SK-N-SH (cell line): ENCODE results near the gene GPS2. TPM values are rescaled to one million over a fixed set of nuclear protein-coding genes. Genes with fewer than 3 reads are reported as not detected.

Experiments
- CTCF ChIA-PET: fragments of 300-600, 350-600 bp; formaldehyde crosslinking; extraction: SDS; loops from one replicate; lab custom pipeline; 2021; lab: Yijun Ruan, JAX
- POLR2A ChIA-PET: fragments of 350-600 bp; sonication (Branson Sonifier 250); formaldehyde crosslinking; extraction: SDS; loops from one replicate; lab custom pipeline; 2020; ENCODE audit warnings: antibody characterized with exemption, inconsistent platforms; lab: Yijun Ruan, JAX
- DNase-seq: peaks from one replicate; pipeline ENCODE4 v3.0.0; 2012
- H2AFZ ChIP-seq: fragments of 200-600 bp; sonication (generic); 2 replicates; pipeline ENCODE4 v1.8.1; 2016; ENCODE audit warnings: antibody characterized with exemption, mild to moderate bottlenecking, low read depth
- H3F3A ChIP-seq: fragments of 200-600 bp; sonication (generic); replicated peaks from 2 replicates; pipeline ENCODE3; 2016; ENCODE audit warnings: antibody characterized with exemption, mild to moderate bottlenecking; ENCODE audit not compliant: insufficient read depth
- H3K27ac ChIP-seq, 2 experiments: fragments of 200-500 bp in 1 of 2; fragments of 200-600 bp in 1 of 2; sonication (Bioruptor generic) in 1 of 2; sonication (generic), shearing (Covaris generic) in 1 of 2; 2 replicates each; pipeline versions ENCODE4 v1.5.1 to v1.6.1; 2014 to 2016; ENCODE audit warnings: low read depth in 2 of 2, inconsistent platforms in 1 of 2, low read length in 1 of 2, mild to moderate bottlenecking in 1 of 2, mixed read lengths in 1 of 2
- H3K27me3 ChIP-seq: fragments of 200-600 bp; sonication (generic), shearing (Covaris generic); 2 replicates; pipeline ENCODE4 v1.6.1; 2016; ENCODE audit warnings: mixed run types; ENCODE audit not compliant: insufficient read depth
- H3K36me3 ChIP-seq, 2 experiments: fragments of 200-500 bp in 1 of 2; fragments of 200-600 bp in 1 of 2; sonication (Bioruptor generic) in 1 of 2; sonication (generic) in 1 of 2; replicated peaks in 1 of 2; 2 replicates each; pipeline versions ENCODE3 to v1.5.1; 2014 to 2016; ENCODE audit warnings: low read length in 1 of 2, mild to moderate bottlenecking in 1 of 2; ENCODE audit not compliant: insufficient read depth in 2 of 2, control insufficient read depth in 1 of 2
- H3K4me1 ChIP-seq, 2 experiments: fragments of 200-500 bp in 1 of 2; fragments of 200-600 bp in 1 of 2; sonication (Bioruptor generic) in 1 of 2; sonication (generic), shearing (Covaris generic) in 1 of 2; 2 replicates each; pipeline versions ENCODE4 v1.5.1 to v1.6.1; 2014 to 2016; ENCODE audit warnings: low read depth in 1 of 2, low read length in 1 of 2, mixed run types in 1 of 2; ENCODE audit not compliant: insufficient read depth in 2 of 2, control insufficient read depth in 1 of 2
- H3K4me2 ChIP-seq: fragments of 200-600 bp; sonication (generic), shearing (Covaris generic); 2 replicates; pipeline ENCODE4 v1.6.1; 2017; ENCODE audit warnings: mixed run types
- H3K4me3 ChIP-seq, 2 experiments: fragments of 200-500 bp in 1 of 2; fragments of 200-600 bp in 1 of 2; sonication (Bioruptor generic) in 1 of 2; sonication (generic), shearing (Covaris generic) in 1 of 2; 2 replicates each; pipeline versions ENCODE4 v1.5.1 to v1.8.1; 2014 to 2016; ENCODE audit warnings: low read depth in 2 of 2, inconsistent platforms in 1 of 2, low read length in 1 of 2, mild to moderate bottlenecking in 1 of 2, mixed read lengths in 1 of 2, moderate library complexity in 1 of 2
- H3K79me2 ChIP-seq: fragments of 200-600 bp; sonication (generic); 2 replicates; pipeline ENCODE4 v1.8.1; 2017; ENCODE audit warnings: mild to moderate bottlenecking; ENCODE audit not compliant: insufficient read depth
- H3K9ac ChIP-seq: fragments of 200-600 bp; sonication (generic); 2 replicates; pipeline ENCODE4 v1.6.1; 2017; ENCODE audit warnings: mixed run types
- H3K9me2 ChIP-seq: fragments of 200-600 bp; sonication (generic); 2 replicates; pipeline ENCODE4 v1.6.1; 2017; ENCODE audit warnings: mixed run types
- H3K9me3 ChIP-seq: fragments of 200-600 bp; sonication (generic); 2 replicates; pipeline ENCODE4 v1.6.1; 2017; ENCODE audit warnings: mixed run types, mild to moderate bottlenecking, moderate library complexity
- H4K20me1 ChIP-seq: fragments of 200-600 bp; sonication (generic); 2 replicates; pipeline ENCODE4 v1.6.1; 2017; ENCODE audit warnings: mild to moderate bottlenecking, mixed run types; ENCODE audit not compliant: insufficient read depth
- CHD2 ChIP-seq: fragments of 150-350 bp; IDR thresholded peaks from 2 replicates; pipeline ENCODE4 v1.6.1; 2018; ENCODE audit warnings: low read length; ENCODE audit not compliant: partially characterized antibody
- FOSL2 ChIP-seq: IDR thresholded peaks from 2 replicates; pipeline ENCODE4 v1.4.0; 2012; ENCODE audit warnings: low read depth, mild to moderate bottlenecking, moderate library complexity, borderline replicate concordance
- GABPA ChIP-seq: IDR thresholded peaks from 2 replicates; pipeline ENCODE4 v1.4.0; 2012; ENCODE audit warnings: low read depth, mild to moderate bottlenecking
- GATA2 ChIP-seq: sonication (generic); formaldehyde crosslinking; IDR thresholded peaks from 2 replicates; pipeline ENCODE4 v1.5.0; 2020; ENCODE audit warnings: mild to moderate bottlenecking, missing genetic modification reagents
- JUND ChIP-seq: IDR thresholded peaks from 2 replicates; pipeline ENCODE4 v1.4.0; 2012
- MAX ChIP-seq: IDR thresholded peaks from 2 replicates; pipeline ENCODE4 v1.4.0; 2012; ENCODE audit warnings: low read depth
- MEF2A ChIP-seq: IDR thresholded peaks from 2 replicates; pipeline ENCODE4 v1.4.0; 2012; ENCODE audit warnings: low read depth, borderline replicate concordance
- MXI1 ChIP-seq: IDR thresholded peaks from 2 replicates; pipeline ENCODE4 v1.6.1; 2012; ENCODE audit warnings: mild to moderate bottlenecking, low read depth, low read length, improper control_type of control experiment
- POLR2AphosphoS5 ChIP-seq: IDR thresholded peaks from 2 replicates; pipeline ENCODE4 v1.6.1; 2012; ENCODE audit warnings: low read depth, low read length
- SIN3A ChIP-seq: IDR thresholded peaks from 2 replicates; pipeline ENCODE4 v1.6.1; 2012; ENCODE audit warnings: low read depth, mild to moderate bottlenecking, low read length, moderate library complexity, borderline replicate concordance
- TAF1 ChIP-seq: IDR thresholded peaks from 2 replicates; pipeline ENCODE4 v1.6.1; 2012; ENCODE audit warnings: low read depth, mild to moderate bottlenecking, low read length, moderate library complexity, borderline replicate concordance
- USF1 ChIP-seq: IDR thresholded peaks from 2 replicates; pipeline ENCODE4 v1.4.0; 2012; ENCODE audit warnings: low read depth, borderline replicate concordance
- USF2 ChIP-seq: fragments of 150-350 bp; IDR thresholded peaks from 2 replicates; pipeline ENCODE4 v1.6.1; 2017; ENCODE audit warnings: antibody characterized with exemption, low read length, low read depth, borderline replicate concordance
- ZBTB33 ChIP-seq: IDR thresholded peaks from 2 replicates; pipeline ENCODE4 v1.4.0; 2012; ENCODE audit warnings: low read depth, borderline replicate concordance
- whole genome bisulfite sequencing: methylation state at CpG from one replicate; pipeline ENCODE4 v1.1.6; 2017; ENCODE audit warnings: low lambda C conversion rate; 5-methylcytosine and 5-hydroxymethylcytosine counted together
- polyA plus RNA-seq, 3 experiments: library from polyadenylated mRNA; depleted of rRNA; stranded (reverse); fragments of >200 nt; gene quantifications; 2 replicates each; pipeline ENCODE4 v1.2.3, GENCODE V29; 2012

Gene GPS2
- polyA plus RNA-seq, 1 of the 3 experiments (the other 2 are of a cell fraction): 102 TPM

- Histone ChIP-seq H3K4me1 (peaks cover 6 to 18% of the 10 kb centered on the region in 2 experiments; a peak in 2 of 4 replicates), H3K4me2 (peak overlapping the region; percentile 95), H2AFZ (peak overlapping the region; percentile 89; the same call in 1 of the 2 replicates), H3K9me2 (no peaks in the 10 kb centered on the region), H3F3A (peaks cover 15% of the 10 kb centered on the region), H3K79me2 (no peaks in the 10 kb centered on the region), H3K27ac (no peak overlapping the region), H3K27me3 (no peaks in the 10 kb centered on the region), H3K4me3 (peak overlapping the region; percentile 50 to 64; a peak in 3 of 4 replicates), H3K9me3 (no peaks in the 10 kb centered on the region), H3K36me3 (no peaks in the 10 kb centered on the region), H3K9ac (no peak overlapping the region), H4K20me1 (no peaks in the 10 kb centered on the region)
- TF ChIP-seq TAF1 (no peak), GABPA (no peak), ZBTB33 (no peak)
- 27% methylated on average over 18 of the region's 43 CpGs for WGBS
- POLR2A ChIA-PET: interaction anchor here (0.5 to 1.3 kb wide), 2 partner anchors 61 to 346 kb away, joined by 3 read pairs; partner anchors contain the start of gene SAT2
- DNase-seq: peak; percentile 71
- CTCF ChIA-PET: interaction anchor here (0.9 to 8.8 kb wide), 9 partner anchors 10 to 236 kb away, joined by 3 to 169 read pairs (median 4); no protein-coding TSS in a partner anchor
Measured at GRCh38 chr17:7281953-7282751, 33.0 kb downstream of the GPS2 start.

- Histone ChIP-seq H3K27ac (peak within 1 kb of the TSS in 1 of 2 experiments; percentile 52; a peak in 1 of 4 replicates), H3K9me2 (no peaks in the 10 kb centered on the region), H3K9ac (peak within 1 kb of the TSS; percentile 44; the same call in 1 of the 2 replicates), H2AFZ (peak within 1 kb of the TSS; percentile 89; the same call in 1 of the 2 replicates), H3K27me3 (no peaks in the 10 kb centered on the region), H4K20me1 (no peaks in the 10 kb centered on the region), H3K9me3 (no peaks in the 10 kb centered on the region), H3F3A (peaks cover 15% of the 10 kb centered on the region), H3K79me2 (no peaks in the 10 kb centered on the region), H3K4me1 (peaks cover 6 to 18% of the 10 kb centered on the region in 2 experiments; a peak in 2 of 4 replicates), H3K4me3 (peak within 1 kb of the TSS; percentile 50 to 64), H3K36me3 (no peaks in the 10 kb centered on the region), H3K4me2 (peak within 1 kb of the TSS; percentile 95)
- under 1% methylated on average over 51 of the region's 71 CpGs for WGBS
- CTCF ChIA-PET: interaction anchor here (0.8 to 8.8 kb wide), 17 partner anchors 8 to 235 kb away, joined by 3 to 169 read pairs (median 4); partner anchors contain the start of gene PHF23
- peak; percentile 99 for DNase-seq
- POLR2A ChIA-PET: interaction anchor here (1.2 kb wide), 1 partner anchor 15 kb away, joined by 5 read pairs; no protein-coding TSS in a partner anchor
- TF ChIP-seq POLR2AphosphoS5: no peak
- no peak for TF ChIP-seq GATA2 (CRISPR knock-in tag)
- TF ChIP-seq USF2: no peak
- TF ChIP-seq USF1: no peak; the same call in 1 of the 2 replicates
- TF ChIP-seq SIN3A: peak; percentile 54; the same call in 1 of the 2 replicates
- TF ChIP-seq MEF2A: peak; percentile 39; the same call in 1 of the 2 replicates
- no peak for TF ChIP-seq JUND
- TF ChIP-seq CHD2: peak; percentile 66
- TF ChIP-seq MAX: peak; percentile 97
- TF ChIP-seq MXI1: peak; percentile 99
- no peak for TF ChIP-seq FOSL2
- TF ChIP-seq TAF1: peak; percentile 19; the same call in 1 of the 2 replicates
Measured at GRCh38 chr17:7281074-7281952, 33.8 kb downstream of the GPS2 start, which contains the start of gene SLC2A4. TSS of gene SLC2A4 (plus strand) at chr17:7281718. CDS start at chr17:7281935, 217 bp downstream.
